Measurements from ENCODE around the gene NUDT8. TPM values are rescaled to one million over a fixed set of nuclear protein-coding genes. Genes with fewer than 3 reads are reported as not detected.
"Not testable (repeated sequence)": the region's sequence is repeated elsewhere in the genome, so short reads cannot be mapped to it uniquely, and the experiment has no call there.

Gene NUDT8
- total and polyA plus RNA-seq, 7 donors = 3.6 to 63.1 (median 10.9) TPM

GRCh38 chr11:67618901-67619659 is 10.7 kb downstream of the NUDT8 start:
- 91 to 94% methylated on average over 40 of the region's 40 CpGs for WGBS, 2 donors

DNA sequence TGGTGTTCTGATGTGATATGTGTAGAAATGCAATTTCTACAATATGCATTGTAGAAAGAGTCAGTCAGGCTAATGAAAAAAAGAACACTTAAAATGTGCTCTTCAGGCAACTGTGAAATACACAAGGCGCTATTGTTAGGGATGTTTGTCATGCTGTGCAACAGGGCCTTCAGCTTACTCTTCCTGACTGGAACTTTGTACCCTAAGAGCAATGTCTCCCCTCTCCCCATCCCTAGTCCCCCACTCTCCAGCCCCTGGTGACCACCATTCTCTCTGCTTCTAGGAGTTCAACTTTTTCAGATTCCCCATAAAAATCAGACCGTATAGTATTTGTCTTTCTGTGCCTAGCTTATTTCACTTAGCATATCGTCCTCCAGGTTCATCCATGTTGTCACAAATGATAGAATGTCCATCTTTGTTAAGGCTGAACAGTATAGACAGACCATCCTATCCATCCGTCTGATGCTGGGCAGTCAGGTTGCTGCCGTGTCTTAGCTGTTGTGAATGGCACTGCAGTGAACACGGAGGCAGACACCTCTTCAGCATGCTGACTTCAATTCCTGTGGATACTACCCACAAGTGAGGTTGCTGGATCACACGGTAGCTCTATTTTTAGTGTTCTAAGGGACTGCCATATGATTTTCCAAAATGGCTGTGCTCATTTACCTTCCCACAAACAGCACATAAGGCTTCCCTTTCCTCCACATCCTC is 12.3 kb downstream of the NUDT8 start:
- no peak overlapping the region for H3K4me3 ChIP-seq
- no peak overlapping the region for H3K27ac ChIP-seq
- peaks cover 8 to 26% (median 25%) of the 10 kb centered on the region in 3 donors for H3K27me3 ChIP-seq
- intact Hi-C loops (cut with DNase I) = no loop called here
- no peak for DNase-seq
- WGBS, 2 donors = 82 to 83% methylated on average over 7 of the region's 7 CpGs
- H3K36me3 ChIP-seq = peaks cover 2 to 10% (median 4%) of the 10 kb centered on the region in 4 donors
- H3K9me3 ChIP-seq = no peaks in the 10 kb centered on the region
- peaks cover 0 to 16% (median 11%) of the 10 kb centered on the region in 4 donors for H3K4me1 ChIP-seq
- TF ChIP-seq POLR2A (IDR thresholded peaks at IDR 0.05) = no peak
- TF ChIP-seq POLR2AphosphoS5 (IDR thresholded peaks at IDR 0.05) = no peak
- TF ChIP-seq CTCF (IDR thresholded peaks at IDR 0.05) = no peak
- TF ChIP-seq EP300 (IDR thresholded peaks at IDR 0.05) = no peak

More at GRCh38 chr11:67618901-67619659, 10.7 kb downstream of the NUDT8 start:
- intact Hi-C loops (cut with DNase I); H3K27ac ChIP-seq; H3K9me3 ChIP-seq; DNase-seq; H3K4me3 ChIP-seq; H3K36me3 ChIP-seq: not testable (repeated sequence)
- Histone ChIP-seq H3K27me3 (peaks cover 8 to 26% (median 25%) of the 10 kb centered on the region in 3 donors), H3K4me1 (peaks cover 0 to 11% (median 5%) of the 10 kb centered on the region in 4 donors)

DNA sequence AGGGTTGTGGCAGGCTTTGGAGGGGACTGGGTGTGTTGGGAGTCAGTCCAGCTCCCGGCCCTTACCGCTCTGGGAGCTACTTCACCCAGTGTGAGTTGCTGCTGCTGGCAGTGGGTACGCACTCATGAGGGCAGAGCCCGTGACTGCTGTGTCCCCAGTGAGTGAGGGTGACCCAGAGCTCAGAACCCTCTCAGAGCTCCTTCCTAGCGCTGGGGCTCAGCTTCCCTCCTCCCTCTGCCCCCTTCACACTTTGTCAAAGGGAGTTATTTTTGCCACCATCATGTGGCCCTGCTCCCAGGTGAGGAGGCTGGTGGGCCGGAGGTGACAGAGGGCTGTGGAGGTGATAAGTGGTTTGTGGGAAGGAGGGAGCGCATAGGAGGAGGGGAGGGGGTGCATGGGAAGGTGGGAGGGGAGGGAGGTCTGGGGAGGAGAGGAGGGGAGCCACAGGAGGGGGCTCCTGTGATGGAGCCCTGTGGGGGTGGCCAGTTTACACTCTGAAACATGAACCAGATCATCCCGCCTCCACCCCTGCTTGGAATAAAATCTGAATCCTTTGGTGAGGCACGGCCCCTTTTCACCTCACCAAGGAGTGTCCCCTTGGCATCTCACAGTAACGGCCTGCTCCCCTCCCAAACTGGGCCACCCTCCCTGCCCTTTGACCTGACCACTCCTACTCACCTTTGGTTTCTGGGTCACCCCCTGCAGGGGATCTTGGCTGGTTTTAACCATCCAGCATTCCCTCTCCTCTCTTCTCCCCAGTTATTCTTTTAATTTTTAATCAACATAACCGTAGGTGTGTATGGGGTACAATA is 13.1 kb downstream of the NUDT8 start:
- DNase-seq = no peak
- WGBS, 2 donors = 49 to 54% methylated on average over 11 of the region's 11 CpGs
- Histone ChIP-seq H3K27ac (no peak overlapping the region), H3K4me3 (no peak overlapping the region), H3K27me3 (peaks cover 8 to 26% (median 25%) of the 10 kb centered on the region in 3 donors), H3K9me3 (no peaks in the 10 kb centered on the region), H3K4me1 (peaks cover 0 to 16% (median 11%) of the 10 kb centered on the region in 4 donors), H3K36me3 (peaks cover 7 to 17% (median 11%) of the 10 kb centered on the region in 4 donors)
- intact Hi-C loops (cut with DNase I) = no loop called here
- TF ChIP-seq POLR2A (IDR thresholded peaks at IDR 0.05) (no peak), CTCF (IDR thresholded peaks at IDR 0.05) (no peak), EP300 (IDR thresholded peaks at IDR 0.05) (no peak), POLR2AphosphoS5 (IDR thresholded peaks at IDR 0.05) (no peak)

DNA sequence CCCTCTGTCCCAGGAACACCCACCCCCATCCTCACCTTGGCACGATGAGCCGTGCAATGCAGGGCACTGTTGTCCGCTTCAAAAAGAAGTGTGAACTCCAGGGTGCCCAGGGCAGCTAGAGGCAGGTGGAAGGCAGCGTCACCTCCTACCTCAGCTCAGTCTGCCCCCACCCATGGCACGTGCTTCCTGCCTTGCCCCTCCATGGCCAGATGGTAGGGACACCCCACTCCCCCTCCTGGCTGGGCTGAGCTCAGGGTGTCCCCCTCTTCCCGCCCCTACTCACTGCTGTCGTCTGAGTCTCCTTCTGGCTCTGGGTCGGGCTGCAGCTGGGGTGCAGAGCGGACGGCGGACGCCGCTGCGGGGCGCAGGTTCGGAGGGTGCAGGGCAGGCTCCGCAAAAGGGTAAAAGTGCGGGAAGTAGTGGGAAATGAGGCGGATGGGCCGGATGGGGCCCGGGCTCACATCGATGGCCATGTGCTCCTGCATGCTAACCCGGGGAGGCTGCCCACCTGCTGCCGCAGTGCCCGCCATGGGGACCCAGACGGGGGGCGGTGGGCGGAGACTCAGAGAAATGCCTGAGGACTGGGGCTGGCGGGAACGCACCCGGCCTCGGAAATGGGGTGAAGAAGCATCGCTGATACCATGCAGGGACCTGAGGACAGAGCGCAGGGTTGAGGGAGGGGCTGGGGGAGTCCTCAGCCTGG is 13.9 kb downstream of the NUDT8 start:
- peaks cover 0 to 16% (median 11%) of the 10 kb centered on the region in 4 donors for H3K4me1 ChIP-seq
- peaks cover 8 to 26% (median 25%) of the 10 kb centered on the region in 3 donors for H3K27me3 ChIP-seq
- H3K9me3 ChIP-seq = no peaks in the 10 kb centered on the region
- no peak overlapping the region for H3K4me3 ChIP-seq
- H3K36me3 ChIP-seq = peaks cover 7 to 25% (median 18%) of the 10 kb centered on the region in 4 donors
- WGBS, 2 donors = 38 to 51% methylated on average over 34 of the region's 34 CpGs
- H3K27ac ChIP-seq = no peak overlapping the region
- intact Hi-C loops (cut with DNase I) = no loop called here
- DNase-seq = no peak
- no peak for TF ChIP-seq POLR2AphosphoS5 (IDR thresholded peaks at IDR 0.05)
- no peak for TF ChIP-seq EP300 (IDR thresholded peaks at IDR 0.05)
- TF ChIP-seq POLR2A (IDR thresholded peaks at IDR 0.05) = no peak
- TF ChIP-seq CTCF (IDR thresholded peaks at IDR 0.05) = no peak
